Thoracic aorta (tissue), 2 donors: ENCODE results near the gene ADCY3. TPM values are rescaled to one million over a fixed set of nuclear protein-coding genes. Genes with fewer than 3 reads are reported as not detected.
"Not testable (repeated sequence)": the region's sequence is repeated elsewhere in the genome, so short reads cannot be mapped to it uniquely, and the experiment has no call there.

Experiments
- ATAC-seq: fragments of 150-250 bp; one replicate; pipeline ENCODE4 v1.8.0; 2017; ENCODE audit warnings: low read depth; ENCODE audit not compliant: insufficient number of reproducible peaks, low FRiP score
- DNase-seq: peaks from one replicate; pipeline ENCODE4 v3.0.0-alpha.2; 2020; ENCODE audit warnings: low spot score
- H3K27ac ChIP-seq, 2 donors: fragments of 200-600 bp; sonication (generic); 1 replicate in 1 of 2; 2 replicates in 1 of 2; pipeline ENCODE4 v1.5.1; 2016; ENCODE audit warnings: mild to moderate bottlenecking in 2 of 2, moderate library complexity in 2 of 2
- H3K27me3 ChIP-seq: fragments of 200-600 bp; sonication (generic); replicated peaks from 2 replicates; pipeline ENCODE4 v1.6.0; 2016; ENCODE audit warnings: mild to moderate bottlenecking; ENCODE audit not compliant: insufficient read depth
- H3K36me3 ChIP-seq: fragments of 200-600 bp; sonication (generic); one replicate; pipeline ENCODE4 v1.5.1; 2016
- H3K4me1 ChIP-seq, 2 donors: fragments of 200-600 bp; sonication (generic); 1 replicate in 1 of 2; 2 replicates in 1 of 2; pipeline versions ENCODE4 v1.5.1 to v1.6.0; 2016; ENCODE audit warnings: low read depth in 2 of 2, mild to moderate bottlenecking in 1 of 2; ENCODE audit not compliant: control insufficient read depth in 1 of 2
- H3K4me3 ChIP-seq: fragments of 200-600 bp; sonication (generic); 2 replicates; pipeline ENCODE4 v1.5.1; 2016; ENCODE audit warnings: mild to moderate bottlenecking
- H3K9me3 ChIP-seq: fragments of 200-600 bp; sonication (generic); 2 replicates; pipeline ENCODE4 v1.5.1; 2016
- total RNA-seq, 2 donors: library from RNA; depleted of rRNA; stranded (reverse); fragments of >200 nt; gene quantifications; one replicate each; pipeline versions ENCODE4 v1.1.0 to v1.2.3, GENCODE V29; 2016
- TF ChIP-seq, protein P1 (sequence below): fragments of 200-600 bp; sonication (generic); IDR thresholded peaks from one replicate; pipeline ENCODE4 v1.5.1; 2019; ENCODE audit warnings: antibody characterized with exemption

Gene ADCY3
- total RNA-seq, 2 donors from 2014 or later = 51.9 to 78.9 TPM

DNA sequence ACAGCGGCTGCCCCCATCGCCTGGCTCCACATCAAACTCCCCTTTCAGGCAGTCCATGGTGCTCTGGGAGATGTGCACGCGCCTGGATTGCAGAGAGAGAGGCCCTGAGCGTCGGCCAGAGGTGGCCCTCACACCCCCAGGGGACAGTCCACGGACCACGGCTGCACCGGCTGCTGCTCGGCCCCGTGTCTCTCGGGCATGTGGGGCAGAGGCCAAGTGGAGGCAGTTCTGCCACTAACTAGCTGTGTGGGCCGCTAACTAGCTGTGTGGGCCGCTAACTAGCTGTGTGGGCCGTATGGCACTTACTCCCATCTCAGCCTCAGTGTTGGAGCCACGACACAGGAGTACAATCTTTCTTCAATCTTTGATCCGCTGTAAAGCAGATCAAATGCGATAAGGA, 81.5 kb downstream of the ADCY3 start:
- no peaks in the 10 kb centered on the region for H3K9me3 ChIP-seq
- no peak overlapping the region for H3K4me3 ChIP-seq
- TF ChIP-seq, protein P1, sequence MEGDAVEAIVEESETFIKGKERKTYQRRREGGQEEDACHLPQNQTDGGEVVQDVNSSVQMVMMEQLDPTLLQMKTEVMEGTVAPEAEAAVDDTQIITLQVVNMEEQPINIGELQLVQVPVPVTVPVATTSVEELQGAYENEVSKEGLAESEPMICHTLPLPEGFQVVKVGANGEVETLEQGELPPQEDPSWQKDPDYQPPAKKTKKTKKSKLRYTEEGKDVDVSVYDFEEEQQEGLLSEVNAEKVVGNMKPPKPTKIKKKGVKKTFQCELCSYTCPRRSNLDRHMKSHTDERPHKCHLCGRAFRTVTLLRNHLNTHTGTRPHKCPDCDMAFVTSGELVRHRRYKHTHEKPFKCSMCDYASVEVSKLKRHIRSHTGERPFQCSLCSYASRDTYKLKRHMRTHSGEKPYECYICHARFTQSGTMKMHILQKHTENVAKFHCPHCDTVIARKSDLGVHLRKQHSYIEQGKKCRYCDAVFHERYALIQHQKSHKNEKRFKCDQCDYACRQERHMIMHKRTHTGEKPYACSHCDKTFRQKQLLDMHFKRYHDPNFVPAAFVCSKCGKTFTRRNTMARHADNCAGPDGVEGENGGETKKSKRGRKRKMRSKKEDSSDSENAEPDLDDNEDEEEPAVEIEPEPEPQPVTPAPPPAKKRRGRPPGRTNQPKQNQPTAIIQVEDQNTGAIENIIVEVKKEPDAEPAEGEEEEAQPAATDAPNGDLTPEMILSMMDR = no peak
- peaks cover 19% of the 10 kb centered on the region for H3K36me3 ChIP-seq
- DNase-seq (no peak), ATAC-seq (no peak)
- no peaks in the 10 kb centered on the region for H3K27me3 ChIP-seq
- no peaks in the 10 kb centered on the region for H3K4me1 ChIP-seq
- H3K27ac ChIP-seq = no peak overlapping the region

GRCh38 chr2:24837996-24838513, 82.0 kb downstream of the ADCY3 start:
- Histone ChIP-seq H3K4me1 (no peaks in the 10 kb centered on the region), H3K4me3 (no peak overlapping the region), H3K27me3 (no peaks in the 10 kb centered on the region), H3K27ac (no peak overlapping the region), H3K36me3 (peaks cover 19% of the 10 kb centered on the region), H3K9me3 (no peaks in the 10 kb centered on the region)
- TF ChIP-seq, protein P1 = no peak
- ATAC-seq (no peak), DNase-seq (no peak)

DNA sequence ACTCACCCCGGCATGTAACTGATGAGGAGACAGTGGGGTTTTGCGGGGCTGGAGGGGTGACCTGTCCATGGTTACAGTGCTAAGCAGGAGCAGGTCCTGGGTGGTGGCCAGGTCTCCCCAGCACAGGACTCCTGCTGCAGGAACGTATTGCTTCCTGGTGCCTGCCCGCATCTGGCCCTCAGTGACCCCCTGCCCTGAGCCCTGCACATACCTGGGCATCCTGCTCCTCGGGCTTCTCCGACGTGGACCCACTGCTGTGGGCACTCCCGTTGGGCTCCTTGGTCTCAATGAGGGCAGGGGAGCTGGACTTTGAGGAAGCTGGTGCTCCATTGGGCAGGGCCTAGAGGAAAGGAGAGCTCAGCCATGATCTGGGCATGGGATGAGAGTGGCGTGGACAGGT, 83.3 kb downstream of the ADCY3 start:
- Histone ChIP-seq H3K4me3 (no peak overlapping the region), H3K27ac (no peak overlapping the region), H3K9me3 (no peaks in the 10 kb centered on the region), H3K36me3 (peaks cover 19% of the 10 kb centered on the region), H3K4me1 (no peaks in the 10 kb centered on the region), H3K27me3 (no peaks in the 10 kb centered on the region)
- DNase-seq (no peak), ATAC-seq (no peak)
- TF ChIP-seq, protein P1 = no peak

DNA sequence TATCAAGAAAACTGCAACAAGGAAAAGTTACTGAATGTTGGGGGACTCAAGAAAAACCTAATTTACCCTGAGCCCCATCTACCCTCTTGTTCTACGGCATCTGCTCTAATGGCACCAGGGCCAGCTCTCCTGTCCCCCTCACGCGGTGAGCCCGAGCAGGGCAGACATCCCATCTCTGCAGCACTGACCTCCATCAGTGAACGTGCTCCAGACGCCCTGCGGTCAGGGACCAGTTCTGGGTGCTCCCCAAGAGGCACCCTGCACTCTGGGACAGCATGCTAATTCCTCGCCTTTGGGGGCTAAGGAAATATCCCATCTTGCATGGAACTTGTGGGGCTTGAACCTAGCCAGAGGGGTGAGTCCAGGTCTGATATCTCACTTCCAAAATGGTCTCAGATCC, 83.8 kb downstream of the ADCY3 start:
- peaks cover 19% of the 10 kb centered on the region for H3K36me3 ChIP-seq
- TF ChIP-seq, protein P1 = no peak
- H3K4me3 ChIP-seq = no peak overlapping the region
- DNase-seq (no peak), ATAC-seq (no peak)
- H3K4me1 ChIP-seq = no peaks in the 10 kb centered on the region
- H3K27me3 ChIP-seq = no peaks in the 10 kb centered on the region
- no peak overlapping the region for H3K27ac ChIP-seq
- no peaks in the 10 kb centered on the region for H3K9me3 ChIP-seq

GRCh38 chr2:24835411-24835810, 84.6 kb downstream of the ADCY3 start:
- not testable (repeated sequence) for H3K4me3 ChIP-seq, H3K27ac ChIP-seq, H3K4me1 ChIP-seq, H3K27me3 ChIP-seq, H3K9me3 ChIP-seq, ATAC-seq, DNase-seq
- H3K36me3 ChIP-seq = peaks cover 19% of the 10 kb centered on the region

GRCh38 chr2:24834733-24835395, 85.2 kb downstream of the ADCY3 start:
- Histone ChIP-seq H3K27ac (no peak overlapping the region), H3K4me1 (no peaks in the 10 kb centered on the region), H3K27me3 (no peaks in the 10 kb centered on the region), H3K4me3 (no peak overlapping the region), H3K9me3 (no peaks in the 10 kb centered on the region), H3K36me3 (peaks cover 19% of the 10 kb centered on the region)
- no peak for DNase-seq
- no peak for ATAC-seq
- TF ChIP-seq, protein P1 = no peak
